Measurements from ENCODE around the gene MED12L.

The MED12L gene

DNA sequence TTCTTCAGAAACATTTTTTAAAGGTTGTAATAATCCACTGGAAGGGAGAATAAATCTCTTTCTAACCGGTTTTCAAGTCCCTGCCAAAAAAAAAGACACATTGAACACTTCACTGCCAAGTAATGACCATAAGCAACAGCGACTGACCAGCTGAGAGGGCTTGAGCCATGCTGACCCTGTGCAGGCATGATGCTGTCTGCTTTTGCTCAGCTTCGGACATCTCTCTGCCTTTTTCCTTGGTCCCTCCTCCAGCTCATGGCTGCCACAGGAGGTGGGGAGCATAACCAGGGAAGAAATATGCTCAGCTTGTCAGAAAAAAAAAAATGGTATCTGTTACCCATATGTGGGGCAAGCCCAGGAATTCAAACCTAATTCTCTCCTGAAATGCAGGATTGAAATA, 373.9 kb downstream of the MED12L start:
- no peak for DNase-seq (ENCODE audit: low read depth)

DNA sequence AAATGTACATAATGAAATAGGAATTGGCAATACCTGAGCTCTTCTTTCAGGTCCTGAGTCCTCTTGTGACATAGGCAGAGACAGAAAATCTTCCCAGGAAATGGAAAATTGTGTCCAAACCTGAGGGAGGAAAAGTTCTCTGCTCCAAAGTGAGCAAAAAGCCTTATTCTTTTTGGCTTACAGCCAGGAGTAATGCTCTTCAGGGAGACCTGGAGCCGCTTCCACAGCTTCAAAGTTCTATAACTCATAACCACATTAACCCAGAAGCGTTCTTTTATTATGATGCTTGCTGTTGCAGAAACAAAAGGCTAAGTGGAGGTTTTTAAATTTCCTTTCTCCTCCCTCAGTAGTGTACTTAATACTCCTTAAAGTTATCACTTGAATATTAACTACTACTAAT, 374.8 kb downstream of the MED12L start:
- no peak for DNase-seq (ENCODE audit: low read depth)

DNA sequence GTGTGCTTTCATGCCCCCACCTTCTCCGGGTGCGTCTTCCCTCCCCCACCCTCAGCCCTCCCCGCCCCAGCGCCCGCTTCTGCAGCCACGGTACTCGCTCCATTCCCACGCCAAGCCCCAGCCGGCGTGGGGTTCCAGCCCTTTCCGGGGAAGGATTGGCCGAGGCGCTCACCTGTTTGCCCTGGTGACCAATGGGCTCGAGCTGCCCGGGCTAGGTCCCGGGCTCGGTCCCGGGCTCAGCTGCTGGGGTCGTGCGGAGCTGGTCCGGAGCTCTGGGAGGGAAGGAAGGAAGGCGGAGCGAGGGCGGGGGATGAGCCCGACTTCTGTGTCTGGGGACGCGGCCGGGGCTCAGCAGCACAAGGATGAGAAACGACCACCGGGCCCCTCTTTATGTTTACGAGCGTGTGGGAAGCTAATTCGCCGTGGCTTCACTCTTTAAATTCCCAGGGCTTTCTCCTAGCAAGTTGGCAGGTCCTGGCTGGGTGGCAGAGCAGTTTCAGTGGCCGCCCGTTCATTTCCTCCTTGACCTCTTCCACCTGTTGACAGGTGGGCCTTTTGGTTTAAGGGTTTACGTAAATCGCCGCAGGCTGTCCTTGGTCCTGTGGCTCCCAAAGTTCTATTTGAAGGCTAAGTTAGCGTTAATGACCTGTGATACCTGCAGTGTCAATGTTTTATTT, 375.4 kb downstream of the MED12L start, which contains the start of gene IGSF10:
Gene IGSF10, minus strand, starts transcription at position 288 of the 677 bp plus-strand sequence. CDS start 2,352 bp downstream, outside the sequence.
- DNase-seq (ENCODE audit: low read depth), result no peak

DNA sequence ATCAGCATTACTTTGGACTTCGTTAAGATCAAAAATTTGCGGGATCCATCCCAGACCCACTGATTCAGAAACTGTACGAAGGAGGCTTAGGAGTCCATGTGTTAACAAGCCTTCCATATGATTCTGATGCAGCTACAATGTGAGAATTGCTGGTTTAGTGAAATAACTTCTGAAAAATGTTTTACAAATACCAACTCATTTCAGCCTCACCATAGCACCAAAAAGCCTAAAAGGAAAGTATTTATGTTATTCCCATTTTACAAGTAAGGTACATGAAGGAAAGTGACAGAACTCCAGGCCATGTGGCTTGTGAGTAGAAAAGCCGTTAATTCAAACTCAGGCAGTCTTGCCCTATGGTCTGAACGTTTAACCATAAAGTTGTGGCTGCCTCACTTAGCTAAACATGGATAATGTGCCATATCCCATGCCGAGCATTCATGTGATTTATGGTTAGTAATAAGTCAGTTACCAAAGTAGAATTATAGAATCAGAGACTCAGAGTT, 376.9 kb downstream of the MED12L start:
- no peak for DNase-seq (ENCODE audit: low read depth)

DNA sequence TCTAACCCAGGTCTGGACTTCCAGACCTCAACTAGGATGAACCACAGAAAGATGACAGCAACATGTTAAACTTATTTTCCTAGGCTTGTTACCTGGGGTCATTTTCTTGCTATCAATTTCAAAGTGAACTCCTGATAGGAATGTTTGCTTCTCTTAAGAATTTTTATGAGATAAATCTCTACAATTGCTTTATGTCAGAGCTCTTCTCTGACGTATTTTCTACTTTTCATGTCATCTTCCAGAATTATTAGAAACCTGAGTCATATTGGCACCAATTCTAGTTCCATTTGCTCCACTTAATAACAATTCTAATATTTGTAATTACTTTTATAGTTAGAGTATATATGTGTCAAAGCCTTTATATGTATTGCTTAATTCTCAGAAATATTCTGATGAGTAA, 377.5 kb downstream of the MED12L start:
- DNase-seq (ENCODE audit: low read depth), result no peak

DNA sequence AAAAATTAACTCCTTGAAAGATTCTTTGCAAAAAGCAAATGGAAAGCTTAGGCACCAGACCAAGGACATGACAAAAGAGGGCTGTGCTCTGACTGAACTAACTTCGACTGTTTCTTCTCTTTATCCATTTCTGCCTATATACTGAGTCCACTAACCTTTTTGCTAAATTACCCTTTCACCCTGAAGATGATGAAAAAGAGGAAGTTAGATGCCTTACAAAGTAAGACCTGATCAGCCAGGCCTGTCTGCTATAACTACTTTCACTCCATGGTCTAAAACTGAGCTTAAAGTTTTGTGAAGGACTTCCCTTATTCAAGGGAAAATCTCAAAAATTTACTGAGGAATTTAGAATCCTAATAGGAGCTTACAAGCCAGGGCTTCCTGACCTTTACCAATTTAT, 381.6 kb downstream of the MED12L start:
- DNase-seq (ENCODE audit: low read depth), result no peak

DNA sequence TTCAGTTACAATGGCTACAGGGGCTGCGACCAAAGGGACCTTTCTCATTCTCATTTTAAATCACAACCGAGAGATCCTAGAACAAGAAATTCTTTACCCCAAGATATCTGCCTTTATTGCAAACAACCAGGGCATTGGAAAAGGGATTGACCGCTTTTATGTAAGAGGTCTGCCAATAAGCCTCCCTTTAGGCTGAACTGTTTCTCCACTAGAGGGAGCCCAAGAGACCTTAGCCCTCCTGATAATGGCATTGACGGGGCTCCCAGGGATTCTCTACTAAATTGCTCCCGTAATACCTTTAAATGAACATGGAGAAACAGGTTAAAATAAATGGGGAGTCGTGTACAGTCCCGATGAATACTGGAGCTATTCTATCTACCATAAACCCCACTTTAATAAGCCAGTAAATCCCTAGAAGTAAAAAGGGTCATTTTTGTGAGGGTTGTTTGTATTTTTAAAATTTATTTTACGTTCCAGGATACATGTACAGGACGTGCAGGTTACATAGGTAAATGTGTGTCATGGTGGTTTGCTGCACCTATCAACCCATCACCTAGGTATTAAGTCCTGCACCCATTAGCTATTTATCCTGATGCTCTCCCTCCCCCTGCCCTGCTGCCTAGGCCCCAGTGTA, 382.9 kb downstream of the MED12L start:
- DNase-seq (ENCODE audit: low read depth), result no peak

DNA sequence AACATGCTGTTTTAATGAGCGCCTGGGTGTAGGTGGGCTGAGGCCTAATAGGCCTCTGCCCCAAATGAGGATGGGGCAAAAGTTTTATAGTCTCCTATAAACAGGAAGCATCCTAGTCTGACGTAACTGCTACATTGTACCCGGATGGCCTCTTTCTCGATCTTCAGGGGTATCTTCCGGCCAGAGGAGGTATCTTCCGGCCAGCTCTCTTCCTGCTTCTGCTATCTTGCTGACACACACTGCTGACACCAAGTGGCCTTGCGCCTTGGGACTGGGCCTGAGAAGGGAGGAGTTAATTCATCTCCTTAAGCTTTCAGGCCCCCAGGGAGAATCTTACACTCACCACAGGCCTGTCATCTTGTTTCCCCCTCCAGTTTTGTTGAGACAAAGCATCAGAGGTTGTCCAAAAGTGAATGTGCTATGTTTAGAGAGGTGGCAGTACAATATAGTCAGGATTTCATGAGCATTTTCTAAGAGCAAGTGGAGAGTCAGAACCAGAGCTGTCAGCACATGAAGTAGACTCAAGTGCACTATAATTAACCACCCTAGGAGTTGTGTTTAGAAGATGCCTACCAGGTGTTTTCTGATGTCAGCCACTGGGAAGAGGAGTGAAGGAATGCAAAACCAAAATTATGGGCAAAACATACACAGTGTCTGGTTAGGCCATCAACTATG, 391.0 kb downstream of the MED12L start:
- DNase-seq (ENCODE audit: low read depth), result no peak

DNA sequence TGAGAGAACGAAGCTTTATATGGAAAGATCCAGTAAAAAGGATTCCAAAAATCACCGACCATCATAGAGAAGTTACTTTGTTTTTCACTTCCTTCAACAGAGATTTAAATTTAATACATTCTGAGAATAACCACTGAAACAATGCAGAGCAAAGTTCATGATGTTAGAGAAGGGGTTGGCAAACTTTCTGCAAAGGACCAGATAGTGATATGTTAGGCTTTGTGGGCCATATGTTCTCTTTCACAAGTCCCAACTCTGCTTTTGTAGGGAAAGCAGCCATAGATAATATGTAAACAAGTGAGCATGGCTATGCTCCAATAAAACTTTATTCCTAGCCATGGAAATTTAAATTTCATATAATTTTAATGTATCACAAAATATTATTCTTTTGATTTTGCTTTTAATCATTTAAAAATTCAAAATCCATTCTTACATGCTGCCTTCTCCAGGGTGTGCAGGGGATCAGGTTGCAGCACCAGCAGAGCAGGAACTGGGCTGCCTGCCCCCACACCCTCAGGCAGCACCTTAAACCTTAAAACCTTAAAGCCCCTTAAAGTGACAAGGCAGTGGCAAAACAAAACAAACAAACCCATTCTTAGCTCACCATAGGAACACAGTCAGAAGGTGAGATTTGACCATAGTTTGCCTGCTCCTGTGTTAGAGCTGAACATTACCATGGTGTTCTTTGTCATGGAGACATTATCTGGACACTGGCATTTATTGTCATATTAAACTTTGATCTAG, 392.3 kb downstream of the MED12L start:
- DNase-seq (ENCODE audit: low read depth), result no peak

DNA sequence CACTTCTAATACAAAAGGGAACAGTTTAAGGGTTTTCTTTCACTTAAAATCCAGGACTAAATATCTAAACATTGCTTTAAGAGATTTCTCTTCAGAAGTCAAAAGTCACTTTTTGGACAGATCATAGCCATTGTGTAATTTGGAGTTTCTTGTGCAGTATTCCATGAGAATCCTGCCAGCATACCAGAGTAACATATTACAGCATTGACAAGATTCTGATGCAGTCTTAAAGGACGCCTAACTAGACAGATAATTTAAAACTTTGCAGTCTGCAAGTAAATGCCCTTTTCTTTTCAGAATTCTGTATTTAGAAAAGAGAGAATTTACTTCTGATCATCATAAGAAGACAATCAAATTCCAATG, 392.9 kb downstream of the MED12L start:
- no peak for DNase-seq (ENCODE audit: low read depth)

DNA sequence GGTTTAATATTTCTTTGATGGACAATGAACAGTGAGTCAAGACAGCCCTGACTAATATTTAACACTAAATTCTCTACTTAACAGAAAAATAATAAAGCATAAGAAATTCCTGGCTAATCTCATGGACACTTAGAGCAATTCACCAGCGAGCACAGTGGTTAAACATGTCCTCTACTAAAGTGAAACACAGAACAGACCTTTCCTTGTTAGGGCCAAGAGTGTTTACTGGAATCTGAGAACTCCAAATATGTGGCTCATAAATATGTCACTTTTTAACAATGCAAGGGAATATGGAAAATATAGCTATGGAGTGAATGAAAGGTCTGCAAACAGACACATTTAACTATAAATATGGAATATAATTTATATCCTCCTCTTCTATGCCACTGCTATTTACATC, 394.0 kb downstream of the MED12L start:
- DNase-seq (ENCODE audit: low read depth), result no peak

DNA sequence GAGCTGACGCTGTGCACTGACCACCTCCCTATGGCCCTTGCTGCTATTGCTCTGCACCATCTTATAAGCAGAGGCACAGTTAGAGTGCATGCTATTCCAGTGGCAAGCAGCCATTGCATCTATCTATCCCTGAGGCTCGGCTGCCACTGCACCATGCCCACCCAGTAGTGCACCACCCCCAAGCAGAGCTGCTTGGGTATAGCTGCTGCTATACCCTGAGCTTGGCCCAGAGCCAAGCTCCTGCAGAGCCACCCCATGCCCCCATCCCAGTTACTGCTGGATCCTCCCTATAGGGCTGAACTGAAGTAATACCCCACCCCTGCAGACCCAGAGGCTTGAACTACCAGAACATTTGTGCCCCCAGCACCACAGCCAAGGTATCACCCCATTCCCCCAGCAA, 395.0 kb downstream of the MED12L start:
- DNase-seq (ENCODE audit: low read depth), result no peak

DNA sequence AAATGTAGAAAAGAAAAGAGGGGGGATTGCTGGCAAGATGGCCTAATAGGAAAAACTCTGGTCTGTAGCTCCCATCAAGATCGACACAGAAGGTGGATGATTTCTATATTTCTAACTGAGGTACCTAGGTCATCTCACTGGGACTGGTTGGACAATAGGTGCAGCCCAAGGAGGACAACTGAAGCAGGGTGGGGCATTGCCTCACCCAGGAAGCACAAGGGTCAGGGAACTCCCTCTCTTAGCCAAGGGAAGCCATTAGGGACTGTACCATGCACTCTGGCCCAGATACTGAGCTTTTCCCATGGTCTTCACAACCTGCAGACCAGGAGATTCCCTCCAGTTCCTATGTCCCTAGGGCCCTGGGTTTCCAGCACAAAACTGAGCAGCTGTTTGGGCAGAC, 398.0 kb downstream of the MED12L start:
- DNase-seq (ENCODE audit: low read depth), result no peak

DNA sequence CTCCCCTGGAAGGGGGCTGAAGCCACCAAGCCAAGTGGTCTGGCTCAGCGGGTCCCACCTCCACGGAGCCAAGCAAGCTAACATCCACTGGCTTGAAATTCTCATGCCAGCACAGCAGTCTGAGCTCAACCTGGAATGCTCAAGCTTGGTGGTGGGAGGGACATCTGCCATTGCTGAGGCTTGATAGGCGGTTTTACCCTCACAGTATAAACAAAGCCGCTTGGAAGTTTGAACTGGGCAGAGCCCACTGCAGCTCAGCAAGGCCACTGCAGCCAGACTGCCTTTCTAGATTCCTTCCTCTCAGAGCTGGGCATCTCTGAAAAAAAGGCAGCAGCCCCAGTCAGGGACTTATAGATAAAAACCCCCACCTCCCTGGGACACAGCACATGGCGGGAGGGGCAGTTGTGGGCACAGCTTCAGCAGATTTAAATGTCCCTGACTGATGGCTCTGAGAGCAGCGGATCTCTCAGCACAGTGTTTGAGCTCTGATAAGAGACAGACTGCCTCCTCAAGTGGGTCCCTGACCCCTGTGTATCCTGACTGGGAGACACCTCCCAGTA, 398.6 kb downstream of the MED12L start:
- no peak for DNase-seq (ENCODE audit: low read depth)
